Measurements from ENCODE around the gene UCN2.
"Not testable (repeated sequence)": the region's sequence is repeated elsewhere in the genome, so short reads cannot be mapped to it uniquely, and the experiment has no call there.

UCN2 gene

GRCh38 chr3:48538451-48538850 is 25.1 kb downstream of the UCN2 start:
- no peak for DNase-seq (ENCODE audit: low read depth in 3 of 3)

DNA sequence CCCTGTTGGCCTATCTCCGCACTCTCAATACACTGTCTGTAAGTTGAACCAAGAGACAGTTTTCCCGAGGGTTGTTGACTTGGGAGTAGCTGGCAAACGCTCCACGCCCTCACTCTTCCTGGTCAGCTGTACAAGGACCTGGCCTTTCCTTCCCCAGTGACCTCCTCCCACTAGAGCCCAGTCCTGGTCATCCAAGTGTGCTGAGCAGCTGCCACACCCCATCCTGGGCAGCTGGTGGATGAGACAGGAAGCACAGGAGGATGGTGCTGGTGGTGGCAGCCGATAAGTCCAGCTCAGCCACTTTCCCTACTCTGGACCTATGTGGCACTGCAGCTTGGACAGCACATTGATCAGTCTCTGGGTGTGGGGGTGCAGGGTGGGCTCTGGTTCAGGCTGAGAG is 26.8 kb downstream of the UCN2 start:
- DNase-seq (ENCODE audit: low read depth in 3 of 3), result no peak

- no peak for DNase-seq (ENCODE audit: low read depth in 3 of 3)
Measured at GRCh38 chr3:48536116-48536515, 27.5 kb downstream of the UCN2 start.

DNA sequence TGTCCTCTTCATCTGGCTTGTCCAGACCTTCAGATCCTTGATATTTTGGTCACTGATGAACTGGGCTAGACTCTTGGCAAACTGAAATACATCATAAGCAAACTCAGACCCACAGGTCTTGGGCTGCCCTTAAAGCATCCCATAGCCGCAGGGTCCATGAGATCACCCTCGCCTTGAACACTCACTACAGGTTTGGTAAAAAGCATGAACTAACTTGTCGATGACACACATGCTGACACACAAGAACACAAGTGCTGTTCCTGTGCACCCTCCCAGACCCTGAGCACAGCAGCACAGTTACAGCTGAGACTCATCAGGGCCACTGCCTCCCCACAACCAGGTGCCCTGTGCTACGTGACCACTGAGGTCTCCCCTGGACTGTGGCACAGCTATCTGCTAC is 28.0 kb downstream of the UCN2 start:
- DNase-seq (ENCODE audit: low read depth in 3 of 3), result no peak

- no peak for DNase-seq (ENCODE audit: low read depth in 3 of 3)
Measured at GRCh38 chr3:48532977-48533337, 30.6 kb downstream of the UCN2 start.

GRCh38 chr3:48532271-48532976 is 31.2 kb downstream of the UCN2 start:
- no peak for DNase-seq (ENCODE audit: low read depth in 3 of 3)

DNA sequence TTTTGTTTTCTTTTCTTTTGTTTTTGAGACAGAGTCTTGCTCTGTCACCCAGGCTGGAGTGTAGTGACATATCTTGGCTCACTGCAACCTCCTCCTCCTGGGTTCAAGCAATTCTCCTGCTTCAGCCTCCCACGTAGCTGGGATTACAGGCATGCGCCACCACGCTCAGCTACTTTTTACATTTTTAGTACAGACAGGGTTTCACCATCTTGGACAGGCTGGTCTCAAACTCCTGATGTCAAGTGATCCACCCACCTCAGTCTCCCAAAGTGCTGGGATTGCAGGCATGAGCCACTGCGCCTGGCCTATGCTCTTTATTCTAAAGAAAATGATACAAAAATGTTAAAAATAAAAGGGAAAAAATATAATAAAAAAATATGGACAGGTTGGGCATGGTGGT is 32.9 kb downstream of the UCN2 start:
- DNase-seq (ENCODE audit: low read depth in 3 of 3), result not testable (repeated sequence)

DNA sequence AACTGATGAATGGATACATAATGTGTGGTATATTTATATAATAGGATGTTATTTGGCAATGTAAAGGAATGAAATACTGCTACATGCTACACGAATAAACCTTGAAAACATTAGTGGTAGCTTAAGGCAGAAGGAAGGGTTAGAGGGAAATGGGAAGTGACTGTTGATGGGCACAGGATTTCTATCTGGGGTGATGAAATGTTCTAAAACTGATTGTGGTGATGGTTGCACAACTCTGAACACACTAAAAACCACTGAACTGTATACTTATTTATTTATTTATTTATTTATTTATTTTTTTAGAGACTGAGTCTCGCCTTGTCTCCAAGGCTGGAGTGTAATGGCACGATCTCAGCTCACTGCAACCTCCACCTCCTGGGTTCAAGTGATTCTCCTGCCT is 34.8 kb downstream of the UCN2 start:
- DNase-seq (ENCODE audit: low read depth in 3 of 3), result no peak

GRCh38 chr3:48528048-48528447 is 35.5 kb downstream of the UCN2 start:
- DNase-seq (ENCODE audit: low read depth in 3 of 3), result no peak

GRCh38 chr3:48524970-48525369 is 38.6 kb downstream of the UCN2 start:
- DNase-seq (ENCODE audit: low read depth in 3 of 3), result no peak

DNA sequence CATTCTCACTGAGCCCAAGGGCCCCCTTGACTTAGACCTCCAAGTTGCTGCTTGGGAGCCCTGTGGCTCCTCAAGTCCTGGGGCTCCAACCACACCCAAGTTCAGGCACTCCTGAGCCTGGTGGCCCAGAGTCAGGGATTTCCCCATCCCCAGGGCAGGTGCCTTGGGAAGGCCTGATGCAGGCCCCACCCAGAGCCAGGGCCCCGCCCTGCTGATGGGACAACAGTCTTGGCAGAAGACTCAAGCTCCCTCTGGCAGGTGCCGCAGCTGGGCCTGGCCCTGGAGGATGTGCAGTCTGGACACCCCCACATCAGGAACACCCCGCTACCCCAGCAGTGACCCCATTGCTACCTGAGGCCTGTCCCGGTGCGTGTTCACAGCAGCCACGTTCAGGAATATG is 41.9 kb downstream of the UCN2 start:
- no peak for DNase-seq (ENCODE audit: low read depth in 3 of 3)

- no peak for DNase-seq (ENCODE audit: low read depth in 3 of 3)
Measured at GRCh38 chr3:48519277-48519643, 44.3 kb downstream of the UCN2 start.

GRCh38 chr3:48518638-48519276 is 44.8 kb downstream of the UCN2 start:
- DNase-seq (ENCODE audit: low read depth in 3 of 3), result no peak

- DNase-seq (ENCODE audit: low read depth in 3 of 3), result no peak
Measured at GRCh38 chr3:48518069-48518468, 45.5 kb downstream of the UCN2 start.

GRCh38 chr3:48516571-48516970 is 47.0 kb downstream of the UCN2 start:
- DNase-seq (ENCODE audit: low read depth in 3 of 3), result no peak

DNA sequence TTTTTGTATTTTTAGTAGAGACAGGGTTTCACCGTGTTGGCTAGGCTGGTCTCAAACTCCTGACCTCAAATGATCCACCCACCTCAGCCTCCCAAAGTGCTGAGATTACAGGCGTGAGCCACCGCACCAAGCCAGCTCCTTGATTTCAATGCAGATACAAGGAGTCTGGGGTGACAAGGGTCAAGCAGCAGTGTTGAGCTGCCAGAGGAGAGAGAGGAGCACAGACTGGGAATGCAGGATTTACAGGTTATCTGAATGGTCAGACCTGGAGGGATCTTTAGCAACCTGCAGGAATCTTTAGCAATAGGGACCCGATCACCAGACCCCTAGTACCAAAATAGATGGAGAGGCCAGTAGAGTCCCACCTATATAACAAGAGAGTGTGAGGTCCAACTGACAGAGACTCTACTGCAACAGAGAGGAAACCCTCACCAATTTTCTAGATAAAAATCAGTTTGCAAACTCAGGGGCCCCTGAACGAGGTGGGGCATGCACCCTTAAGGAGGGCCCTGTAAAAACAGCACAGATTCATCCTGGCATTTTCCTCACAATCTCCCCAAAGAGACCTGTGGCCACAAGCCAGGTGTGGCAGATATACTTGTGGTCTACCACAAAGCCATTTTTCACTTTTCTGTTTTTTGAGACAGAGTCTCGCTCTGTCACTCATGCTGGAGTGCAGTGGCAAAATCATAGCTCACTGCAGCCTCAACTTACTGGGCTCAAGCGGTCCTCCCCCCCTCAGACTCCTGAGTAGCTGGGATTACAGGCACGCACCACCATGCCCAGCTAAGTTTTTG is 49.0 kb downstream of the UCN2 start:
- no peak for DNase-seq (ENCODE audit: low read depth in 3 of 3)

Data from stimulated activated CD4-positive, alpha-beta T cell treated with anti-CD3 and anti-CD28 coated beads, TNF-alpha, amount 100 ng/mL, for 4 hours (primary cell).